Stomach (tissue), 9 donors: ENCODE results near the gene HPCAL4. TPM values are rescaled to one million over a fixed set of nuclear protein-coding genes. Genes with fewer than 3 reads are reported as not detected.

ENCODE experiments used
- DNase-seq, 2 donors: peaks; one replicate each; pipeline versions ENCODE4 v3.0.0 to v3.0.0-alpha.2; 2013 to 2019
- H3K27ac ChIP-seq, 5 donors: fragments of 200-600 bp in 4 of 5; sonication (generic) in 4 of 5; one replicate each; pipeline ENCODE4 v1.5.1; 2013 to 2019; ENCODE audit warnings: mild to moderate bottlenecking in 1 of 5, moderate library complexity in 1 of 5
- H3K27me3 ChIP-seq, 3 donors: fragments of 200-600 bp; sonication (generic); one replicate each; pipeline ENCODE4 v1.5.1; 2017 to 2019; ENCODE audit warnings: mixed run types in 1 of 3
- H3K36me3 ChIP-seq, 4 donors: fragments of 200-600 bp; sonication (generic); 1 replicate in 3 of 4; 2 replicates in 1 of 4; pipeline ENCODE4 v1.5.1; 2016 to 2019
- H3K4me1 ChIP-seq, 4 donors: fragments of 200-600 bp; sonication (generic); one replicate each; pipeline ENCODE4 v1.5.1; 2016 to 2019
- H3K4me3 ChIP-seq, 4 donors: fragments of 200-600 bp; sonication (generic) in 3 of 4; one replicate each; pipeline ENCODE4 v1.5.1; 2016 to 2019; ENCODE audit warnings: mild to moderate bottlenecking in 1 of 4
- H3K9me3 ChIP-seq, 4 donors: fragments of 200-600 bp; sonication (generic); one replicate each; pipeline ENCODE4 v1.5.1; 2016 to 2019
- EP300 ChIP-seq: sonication (generic); formaldehyde crosslinking; IDR thresholded peaks from one replicate; pipeline ENCODE4 v1.6.1; 2017; ENCODE audit warnings: antibody characterized with exemption
- POLR2A ChIP-seq, 4 donors: fragments of 450-650 bp; IDR thresholded peaks; one replicate each; pipeline ENCODE4 v1.6.1; 2016; ENCODE audit warnings: antibody characterized with exemption in 4 of 4, control low read depth in 2 of 4, mild to moderate bottlenecking in 1 of 4, moderate library complexity in 1 of 4
- POLR2AphosphoS5 ChIP-seq, 3 donors: sonication (generic); formaldehyde crosslinking; IDR thresholded peaks; one replicate each; pipeline ENCODE4 v1.6.1; 2016; ENCODE audit warnings: antibody characterized with exemption in 3 of 3
- WGBS, 5 donors: extraction: QIAGEN DNeasy Blood & Tissue Kit in 3 of 5; methylation state at CpG; one replicate each; pipeline versions ENCODE4 v1.1.5 to v1.1.7; 2013 to 2018; 5-methylcytosine and 5-hydroxymethylcytosine counted together
- intact Hi-C: fragments of 100-400 bp; cut with DNase I; formaldehyde crosslinking; loops from one replicate; pipeline ENCODE4 v1.15.1; 2023; ENCODE audit warnings: low total_unique reads
- polyA plus RNA-seq, 3 donors: library from polyadenylated mRNA; stranded (reverse); fragments of 200-250 nt; gene quantifications; one replicate each; pipeline ENCODE4 v1.2.3, GENCODE V29; 2013
- total RNA-seq, 5 donors: library from RNA; depleted of rRNA; stranded (reverse); fragments of >200 nt; gene quantifications; one replicate each; pipeline versions ENCODE4 v1.1.0 to v1.2.3, GENCODE V29; 2014 to 2016
- TF ChIP-seq, protein P1 (sequence below), 7 experiments: fragments of 450-650 bp in 4 of 7; fragments of 200-600 bp in 3 of 7; sonication (generic) in 3 of 7; IDR thresholded peaks; one replicate each; pipeline ENCODE4 v1.5.1; 2016 to 2019; ENCODE audit warnings: antibody characterized with exemption in 7 of 7, control low read depth in 2 of 7, mild to moderate bottlenecking in 1 of 7
- donor health status: healthy with polysubstance abuse.
- donor health status: Bipolar disorder and iron deficiency.
- donor health status: healthy.

Gene HPCAL4
- total and polyA plus RNA-seq, 8 donors = 0.06 to 1.5 (median 0.15) TPM; not detected in 3

DNA sequence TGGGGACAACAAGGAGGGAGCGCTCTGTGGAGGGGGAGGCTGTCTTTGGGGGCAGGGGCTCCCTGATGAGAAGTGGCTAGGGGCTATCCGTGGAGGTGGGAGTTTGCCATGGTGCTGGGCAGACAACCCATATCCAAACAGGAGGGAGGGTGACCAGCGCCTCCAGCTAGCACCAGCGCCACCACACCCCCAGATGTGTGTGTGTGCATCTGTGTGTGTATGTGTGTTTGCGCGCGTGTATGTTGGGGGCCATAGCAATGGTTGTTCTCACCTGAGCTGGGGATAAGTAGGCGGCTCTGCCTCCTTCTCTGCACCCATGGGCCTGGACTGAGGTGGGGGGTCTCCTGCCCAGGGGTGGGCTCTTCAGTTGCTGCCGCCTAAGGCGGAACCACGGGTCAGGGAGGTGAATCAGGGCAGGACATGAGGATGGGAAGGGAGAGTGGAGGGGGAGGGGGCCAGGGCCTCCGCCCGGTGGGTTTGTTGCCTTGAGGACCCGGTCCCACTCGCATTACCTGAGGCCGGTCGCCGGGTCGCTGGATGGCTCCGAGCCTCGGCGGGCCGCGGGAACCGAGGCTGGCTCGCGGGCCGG lies 345 bp downstream of the HPCAL4 start:
- H3K4me1 ChIP-seq = peaks cover 18 to 24% (median 21%) of the 10 kb centered on the region in 4 donors
- no peaks in the 10 kb centered on the region for H3K9me3 ChIP-seq
- WGBS, 5 donors = 8 to 21% (median 12%) methylated on average over 13 to 28 of the region's 28 CpGs
- intact Hi-C loops = no loop called here
- no peaks in the 10 kb centered on the region for H3K36me3 ChIP-seq
- H3K4me3 ChIP-seq = peak overlapping the region; percentile 39 to 54 (median 46)
- DNase-seq = peak in 1 of 2 donors; percentile 26
- no peak overlapping the region for H3K27ac ChIP-seq
- peaks cover 0 to 88% (median 55%) of the 10 kb centered on the region in 3 donors for H3K27me3 ChIP-seq
- TF ChIP-seq, protein P1, sequence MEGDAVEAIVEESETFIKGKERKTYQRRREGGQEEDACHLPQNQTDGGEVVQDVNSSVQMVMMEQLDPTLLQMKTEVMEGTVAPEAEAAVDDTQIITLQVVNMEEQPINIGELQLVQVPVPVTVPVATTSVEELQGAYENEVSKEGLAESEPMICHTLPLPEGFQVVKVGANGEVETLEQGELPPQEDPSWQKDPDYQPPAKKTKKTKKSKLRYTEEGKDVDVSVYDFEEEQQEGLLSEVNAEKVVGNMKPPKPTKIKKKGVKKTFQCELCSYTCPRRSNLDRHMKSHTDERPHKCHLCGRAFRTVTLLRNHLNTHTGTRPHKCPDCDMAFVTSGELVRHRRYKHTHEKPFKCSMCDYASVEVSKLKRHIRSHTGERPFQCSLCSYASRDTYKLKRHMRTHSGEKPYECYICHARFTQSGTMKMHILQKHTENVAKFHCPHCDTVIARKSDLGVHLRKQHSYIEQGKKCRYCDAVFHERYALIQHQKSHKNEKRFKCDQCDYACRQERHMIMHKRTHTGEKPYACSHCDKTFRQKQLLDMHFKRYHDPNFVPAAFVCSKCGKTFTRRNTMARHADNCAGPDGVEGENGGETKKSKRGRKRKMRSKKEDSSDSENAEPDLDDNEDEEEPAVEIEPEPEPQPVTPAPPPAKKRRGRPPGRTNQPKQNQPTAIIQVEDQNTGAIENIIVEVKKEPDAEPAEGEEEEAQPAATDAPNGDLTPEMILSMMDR (IDR thresholded peaks at IDR 0.05) = no peak
- TF ChIP-seq POLR2AphosphoS5 (IDR thresholded peaks at IDR 0.05) = no peak
- no peak for TF ChIP-seq POLR2A (IDR thresholded peaks at IDR 0.05)
- TF ChIP-seq EP300 = no peak

DNA sequence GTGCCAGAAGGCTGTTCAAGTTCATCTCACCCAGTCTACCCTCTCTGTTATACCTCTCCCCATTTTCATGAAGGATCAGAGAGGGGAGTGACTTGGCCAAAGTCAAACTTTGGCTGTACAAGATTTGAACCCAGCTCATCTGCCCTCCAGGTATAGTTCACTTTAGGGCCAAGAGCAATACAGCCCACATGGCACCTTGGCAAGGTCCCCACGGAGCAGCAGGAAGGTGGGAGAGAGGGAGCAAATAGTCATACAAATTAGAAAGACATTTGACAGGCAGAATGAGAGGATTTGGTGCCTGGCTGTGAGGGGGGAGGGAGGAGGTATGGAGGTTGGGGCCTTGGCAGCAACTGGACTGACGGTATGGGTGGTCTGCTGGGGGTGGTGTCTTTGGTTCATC lies 1.0 kb downstream of the HPCAL4 start:
- no peak for TF ChIP-seq EP300
- TF ChIP-seq POLR2A (IDR thresholded peaks at IDR 0.05) = no peak
- TF ChIP-seq, protein P1 (IDR thresholded peaks at IDR 0.05) = no peak
- no peak for TF ChIP-seq POLR2AphosphoS5 (IDR thresholded peaks at IDR 0.05)
- 24 to 45% (median 30%) methylated on average over 2 of the region's 2 CpGs for WGBS, 5 donors
- Histone ChIP-seq H3K27ac (no peak overlapping the region), H3K4me1 (peaks cover 18 to 24% (median 21%) of the 10 kb centered on the region in 4 donors), H3K36me3 (no peaks in the 10 kb centered on the region), H3K9me3 (no peaks in the 10 kb centered on the region), H3K4me3 (no peak overlapping the region), H3K27me3 (peaks cover 0 to 85% (median 56%) of the 10 kb centered on the region in 3 donors)
- no peak for DNase-seq
- intact Hi-C loops = no loop called here

- TF ChIP-seq, protein P1 (IDR thresholded peaks at IDR 0.05) = no peak
- no peak for TF ChIP-seq POLR2A (IDR thresholded peaks at IDR 0.05)
- no peak for TF ChIP-seq EP300
- TF ChIP-seq POLR2AphosphoS5 (IDR thresholded peaks at IDR 0.05) = no peak
- H3K27me3 ChIP-seq = peaks cover 0 to 91% (median 61%) of the 10 kb centered on the region in 3 donors
- H3K4me1 ChIP-seq = peaks cover 18 to 24% (median 21%) of the 10 kb centered on the region in 4 donors
- no peak overlapping the region for H3K27ac ChIP-seq
- H3K4me3 ChIP-seq = no peak overlapping the region
- no peak for DNase-seq
- H3K36me3 ChIP-seq = no peaks in the 10 kb centered on the region
- no peaks in the 10 kb centered on the region for H3K9me3 ChIP-seq
- intact Hi-C loops = no loop called here
Measured at GRCh38 chr1:39689635-39690034, 1.6 kb downstream of the HPCAL4 start.

GRCh38 chr1:39689214-39689613 lies 2.0 kb downstream of the HPCAL4 start:
- no peaks in the 10 kb centered on the region for H3K9me3 ChIP-seq
- H3K27ac ChIP-seq = no peak overlapping the region
- peaks cover 18 to 24% (median 21%) of the 10 kb centered on the region in 4 donors for H3K4me1 ChIP-seq
- peaks cover 0 to 92% (median 65%) of the 10 kb centered on the region in 3 donors for H3K27me3 ChIP-seq
- WGBS, 5 donors = 82 to 90% (median 83%) methylated on average over 2 of the region's 2 CpGs
- DNase-seq = no peak
- no peak overlapping the region for H3K4me3 ChIP-seq
- intact Hi-C loops = no loop called here
- TF ChIP-seq EP300 (no peak), POLR2A (IDR thresholded peaks at IDR 0.05) (no peak)
- no peaks in the 10 kb centered on the region for H3K36me3 ChIP-seq

- no peaks in the 10 kb centered on the region for H3K9me3 ChIP-seq
- intact Hi-C loops = no loop called here
- no peak overlapping the region for H3K27ac ChIP-seq
- peaks cover 0 to 94% (median 70%) of the 10 kb centered on the region in 3 donors for H3K27me3 ChIP-seq
- DNase-seq = no peak
- 58 to 80% (median 67%) methylated on average over 3 of the region's 3 CpGs for WGBS, 5 donors
- H3K4me1 ChIP-seq = peaks cover 18 to 28% (median 23%) of the 10 kb centered on the region in 4 donors
- TF ChIP-seq, protein P1 (IDR thresholded peaks at IDR 0.05) = no peak
- TF ChIP-seq POLR2AphosphoS5 (IDR thresholded peaks at IDR 0.05) = no peak
- H3K36me3 ChIP-seq = no peaks in the 10 kb centered on the region
- no peak overlapping the region for H3K4me3 ChIP-seq
Measured at GRCh38 chr1:39688706-39689105, 2.5 kb downstream of the HPCAL4 start.
